Measurements from ENCODE around the gene SORCS2. TPM values are rescaled to one million over a fixed set of nuclear protein-coding genes. Genes with fewer than 3 reads are reported as not detected.

The SORCS2 gene
- total and polyA plus RNA-seq, 2 of the 13 experiments (the other 11 are each of a cell fraction or from before 2014, with no cell fraction given) = 0.82 to 1.0 TPM

DNA sequence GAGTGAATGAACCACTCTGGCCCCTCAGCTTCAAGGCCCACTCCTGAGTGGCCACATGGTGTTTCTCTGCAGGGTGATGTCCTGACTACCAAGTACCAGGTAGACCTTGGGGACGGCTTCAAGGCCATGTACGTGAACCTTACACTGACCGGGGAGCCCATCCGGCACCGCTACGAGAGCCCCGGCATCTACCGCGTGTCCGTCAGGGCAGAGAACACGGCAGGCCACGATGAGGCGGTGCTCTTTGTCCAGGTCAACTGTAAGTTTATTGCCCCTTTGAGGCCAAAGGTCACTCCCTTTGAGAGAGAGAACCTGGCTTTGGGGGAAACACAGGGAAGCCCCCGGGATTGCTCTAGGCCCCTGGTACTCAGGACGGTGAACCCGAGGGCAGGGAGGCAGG lies 531.3 kb downstream of the SORCS2 start:
- DNase-seq (ENCODE audit: low spot score) = no peak
- 0 out of 2 replicates have a peak, but pooled peaks cover 4% of the 10 kb centered on the region for H3K4me1 ChIP-seq (ENCODE audit: insufficient read depth, low read length)
- in situ Hi-C loops (cut with HindIII; ENCODE audit: extremely low pct_ligation_motif_present, low pct_unique_long_range_greater_than_20kb) = loop anchor here (10.0 kb wide), 1 partner anchor 529 kb away; the partner anchor contains the start of gene SORCS2
- H3K27me3 ChIP-seq (ENCODE audit: control insufficient read depth in 1 of 2, insufficient read depth in 2 of 2, low read length in 2 of 2) = no peaks in the 10 kb centered on the region
- H2AFZ ChIP-seq (ENCODE audit: low read length) = no peak overlapping the region
- no peaks in the 10 kb centered on the region for H3K79me2 ChIP-seq (ENCODE audit: insufficient read depth, low read length)
- CTCF ChIA-PET (ENCODE audit: low intra/inter-chr PET ratio, low total read pairs) = no interaction called here
- H4K20me1 ChIP-seq (ENCODE audit: insufficient read depth, low read length) = no peaks in the 10 kb centered on the region
- WGBS (ENCODE audit: low lambda C conversion rate) = 75% methylated on average over 13 of the region's 16 CpGs
- H3K4me3 ChIP-seq (replicated peaks in 1 of 3; ENCODE audit: insufficient read depth in 1 of 3, low read depth in 2 of 3, low read length in 3 of 3) = no peak overlapping the region
- no TSS peak for BruUV-seq (replicated peaks)
- no peak overlapping the region for H3K9ac ChIP-seq (ENCODE audit: insufficient read depth, low read depth, low read length)
- H3K4me2 ChIP-seq (ENCODE audit: low read depth, low read length) = no peak overlapping the region
- ATAC-seq = no peak
- intact Hi-C loops (cut with micrococcal nuclease; ENCODE audit: unreplicated experiment) = no loop called here
- no peak for FAIRE-seq
- H3K27ac ChIP-seq (ENCODE audit: extremely low read length, insufficient read depth, low read length) = no peak overlapping the region
- H3K9me3 ChIP-seq (ENCODE audit: low read length) = no peaks in the 10 kb centered on the region
- TF ChIP-seq, protein P1, sequence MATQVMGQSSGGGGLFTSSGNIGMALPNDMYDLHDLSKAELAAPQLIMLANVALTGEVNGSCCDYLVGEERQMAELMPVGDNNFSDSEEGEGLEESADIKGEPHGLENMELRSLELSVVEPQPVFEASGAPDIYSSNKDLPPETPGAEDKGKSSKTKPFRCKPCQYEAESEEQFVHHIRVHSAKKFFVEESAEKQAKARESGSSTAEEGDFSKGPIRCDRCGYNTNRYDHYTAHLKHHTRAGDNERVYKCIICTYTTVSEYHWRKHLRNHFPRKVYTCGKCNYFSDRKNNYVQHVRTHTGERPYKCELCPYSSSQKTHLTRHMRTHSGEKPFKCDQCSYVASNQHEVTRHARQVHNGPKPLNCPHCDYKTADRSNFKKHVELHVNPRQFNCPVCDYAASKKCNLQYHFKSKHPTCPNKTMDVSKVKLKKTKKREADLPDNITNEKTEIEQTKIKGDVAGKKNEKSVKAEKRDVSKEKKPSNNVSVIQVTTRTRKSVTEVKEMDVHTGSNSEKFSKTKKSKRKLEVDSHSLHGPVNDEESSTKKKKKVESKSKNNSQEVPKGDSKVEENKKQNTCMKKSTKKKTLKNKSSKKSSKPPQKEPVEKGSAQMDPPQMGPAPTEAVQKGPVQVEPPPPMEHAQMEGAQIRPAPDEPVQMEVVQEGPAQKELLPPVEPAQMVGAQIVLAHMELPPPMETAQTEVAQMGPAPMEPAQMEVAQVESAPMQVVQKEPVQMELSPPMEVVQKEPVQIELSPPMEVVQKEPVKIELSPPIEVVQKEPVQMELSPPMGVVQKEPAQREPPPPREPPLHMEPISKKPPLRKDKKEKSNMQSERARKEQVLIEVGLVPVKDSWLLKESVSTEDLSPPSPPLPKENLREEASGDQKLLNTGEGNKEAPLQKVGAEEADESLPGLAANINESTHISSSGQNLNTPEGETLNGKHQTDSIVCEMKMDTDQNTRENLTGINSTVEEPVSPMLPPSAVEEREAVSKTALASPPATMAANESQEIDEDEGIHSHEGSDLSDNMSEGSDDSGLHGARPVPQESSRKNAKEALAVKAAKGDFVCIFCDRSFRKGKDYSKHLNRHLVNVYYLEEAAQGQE (IDR thresholded peaks at IDR 0.05; ENCODE audit: borderline replicate concordance in 1 of 2, low read depth in 1 of 2, low read length in 2 of 2) = no peak
- TF ChIP-seq MBD4 (IDR thresholded peaks at IDR 0.05; ENCODE audit: borderline replicate concordance, low read length) = no peak
- TF ChIP-seq NFKBIZ (CRISPR knock-in tag; IDR thresholded peaks at IDR 0.05) = no peak
- TF ChIP-seq, protein P2, sequence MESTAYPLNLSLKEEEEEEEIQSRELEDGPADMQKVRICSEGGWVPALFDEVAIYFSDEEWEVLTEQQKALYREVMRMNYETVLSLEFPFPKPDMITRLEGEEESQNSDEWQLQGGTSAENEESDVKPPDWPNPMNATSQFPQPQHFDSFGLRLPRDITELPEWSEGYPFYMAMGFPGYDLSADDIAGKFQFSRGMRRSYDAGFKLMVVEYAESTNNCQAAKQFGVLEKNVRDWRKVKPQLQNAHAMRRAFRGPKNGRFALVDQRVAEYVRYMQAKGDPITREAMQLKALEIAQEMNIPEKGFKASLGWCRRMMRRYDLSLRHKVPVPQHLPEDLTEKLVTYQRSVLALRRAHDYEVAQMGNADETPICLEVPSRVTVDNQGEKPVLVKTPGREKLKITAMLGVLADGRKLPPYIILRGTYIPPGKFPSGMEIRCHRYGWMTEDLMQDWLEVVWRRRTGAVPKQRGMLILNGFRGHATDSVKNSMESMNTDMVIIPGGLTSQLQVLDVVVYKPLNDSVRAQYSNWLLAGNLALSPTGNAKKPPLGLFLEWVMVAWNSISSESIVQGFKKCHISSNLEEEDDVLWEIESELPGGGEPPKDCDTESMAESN (CRISPR knock-in tag; conservative IDR thresholded peaks at IDR 0.05) = no peak
- POLR2A ChIA-PET = no interaction called here
- no peaks in the 10 kb centered on the region for H3K36me3 ChIP-seq (replicated peaks in 1 of 2; ENCODE audit: control insufficient read depth in 1 of 2, insufficient read depth in 2 of 2, low read length in 2 of 2)
